NCI-H1105 treated with DMSO at 0.1 percent for 48 hours (cell line): ENCODE data around the gene NETO1.

Experiments
- DNase-seq: peaks from one replicate; lab custom pipeline; 2025; lab: John Stamatoyannopoulos, UW

Gene NETO1, protein sequence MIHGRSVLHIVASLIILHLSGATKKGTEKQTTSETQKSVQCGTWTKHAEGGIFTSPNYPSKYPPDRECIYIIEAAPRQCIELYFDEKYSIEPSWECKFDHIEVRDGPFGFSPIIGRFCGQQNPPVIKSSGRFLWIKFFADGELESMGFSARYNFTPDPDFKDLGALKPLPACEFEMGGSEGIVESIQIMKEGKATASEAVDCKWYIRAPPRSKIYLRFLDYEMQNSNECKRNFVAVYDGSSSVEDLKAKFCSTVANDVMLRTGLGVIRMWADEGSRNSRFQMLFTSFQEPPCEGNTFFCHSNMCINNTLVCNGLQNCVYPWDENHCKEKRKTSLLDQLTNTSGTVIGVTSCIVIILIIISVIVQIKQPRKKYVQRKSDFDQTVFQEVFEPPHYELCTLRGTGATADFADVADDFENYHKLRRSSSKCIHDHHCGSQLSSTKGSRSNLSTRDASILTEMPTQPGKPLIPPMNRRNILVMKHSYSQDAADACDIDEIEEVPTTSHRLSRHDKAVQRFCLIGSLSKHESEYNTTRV

DNA sequence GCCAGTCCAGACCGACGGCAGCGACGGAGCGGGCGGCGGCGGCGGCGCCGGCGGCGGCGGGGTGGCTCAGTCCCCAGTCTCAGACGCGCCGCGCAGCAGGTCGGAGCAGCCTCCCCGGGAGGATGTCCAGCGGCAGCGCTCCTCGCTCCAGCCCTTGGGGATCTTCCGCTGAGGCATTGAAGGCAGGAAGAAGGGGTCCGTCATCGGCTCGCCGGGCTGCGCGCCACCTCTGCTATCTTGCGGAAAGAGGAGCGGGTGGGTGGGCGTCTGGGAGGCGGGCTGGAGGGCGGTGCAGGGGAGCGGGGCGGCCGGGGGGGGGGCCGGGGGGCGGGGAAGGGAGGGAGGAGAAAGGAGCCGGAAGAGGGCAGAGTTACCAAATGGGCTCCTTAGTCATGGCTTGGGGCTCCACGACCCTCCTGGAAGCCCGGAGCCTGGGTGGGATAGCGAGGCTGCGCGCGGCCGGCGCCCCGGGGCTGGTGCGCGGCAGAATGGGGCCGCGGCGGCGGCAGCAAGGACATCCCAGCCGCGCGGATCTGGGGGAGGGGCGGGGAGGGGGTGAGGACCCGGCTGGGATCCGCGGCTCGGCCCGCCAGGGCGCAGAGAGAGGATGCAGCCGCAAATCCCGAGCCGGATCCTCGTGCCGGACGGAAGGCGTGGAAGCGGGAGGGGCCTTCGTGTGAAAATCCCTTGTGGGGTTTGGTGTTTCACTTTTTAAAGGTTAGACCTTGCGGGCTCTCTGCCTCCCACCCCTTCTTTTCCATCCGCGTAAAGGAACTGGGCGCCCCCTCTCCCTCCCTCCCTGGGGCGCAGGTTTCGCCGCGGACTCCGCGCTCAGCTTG is at the start of gene NETO1:
Gene NETO1, minus strand, starts transcription at position 242 of the 839 bp plus-strand sequence. CDS start 696 bp downstream, outside the sequence.
- peak; percentile 44 for DNase-seq

DNA sequence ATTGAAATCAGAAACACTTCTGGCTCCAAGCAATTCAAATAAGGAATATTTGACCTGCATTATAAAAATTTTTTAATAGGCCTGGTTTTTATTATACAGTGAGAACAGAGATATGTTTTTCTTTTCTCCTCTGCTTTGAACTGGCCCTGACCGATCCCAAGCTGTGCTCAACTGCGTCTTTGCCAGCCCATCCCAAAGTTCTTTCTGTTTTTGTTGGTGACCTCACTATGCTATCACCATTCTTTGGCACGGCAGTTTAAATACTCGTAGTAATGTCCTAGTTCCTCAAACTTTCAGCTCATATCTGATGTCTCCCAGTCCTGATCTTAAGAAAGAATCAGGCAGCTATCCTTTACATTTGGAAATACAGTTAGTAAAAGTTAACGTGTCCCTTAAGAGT is 42.3 kb upstream of the NETO1 start:
- DNase-seq, result no peak

DNA sequence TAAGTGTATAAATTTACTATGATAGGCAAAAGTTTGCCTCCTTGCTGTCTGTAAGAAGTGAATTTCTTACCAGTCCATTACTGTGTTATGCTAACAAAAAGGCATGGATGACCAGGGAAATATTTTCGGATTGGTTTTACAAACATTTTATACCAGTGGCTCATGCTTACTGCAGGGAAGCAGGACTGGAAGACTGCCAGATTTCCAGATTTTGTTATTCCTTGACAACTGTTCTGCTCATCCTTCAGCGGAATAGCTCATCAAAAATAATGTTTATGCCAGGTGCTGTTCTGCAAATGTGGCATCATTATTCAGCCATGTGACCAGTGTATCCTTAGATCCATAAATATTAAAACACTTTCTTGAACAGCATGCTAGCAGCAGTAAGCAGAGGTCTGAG is 40.4 kb upstream of the NETO1 start:
- no peak for DNase-seq

DNA sequence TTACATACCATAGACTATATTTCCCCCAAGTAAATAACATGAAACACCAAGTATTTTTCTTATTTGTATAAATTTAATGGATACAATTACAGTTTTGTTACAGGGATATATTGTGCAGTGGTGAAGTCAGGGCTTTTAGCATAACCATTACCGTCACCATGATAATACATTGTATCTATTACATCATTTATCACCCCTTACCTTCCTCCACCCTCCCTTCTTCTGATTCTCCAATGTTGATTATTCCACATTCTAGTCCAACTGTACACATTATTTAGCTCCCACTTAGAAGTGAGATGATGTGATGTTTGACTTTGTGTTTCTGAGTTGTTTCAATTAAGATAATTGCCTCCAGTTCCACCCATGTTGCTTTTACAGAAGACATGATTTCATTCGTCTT is 35.2 kb upstream of the NETO1 start:
- DNase-seq, result no peak

DNA sequence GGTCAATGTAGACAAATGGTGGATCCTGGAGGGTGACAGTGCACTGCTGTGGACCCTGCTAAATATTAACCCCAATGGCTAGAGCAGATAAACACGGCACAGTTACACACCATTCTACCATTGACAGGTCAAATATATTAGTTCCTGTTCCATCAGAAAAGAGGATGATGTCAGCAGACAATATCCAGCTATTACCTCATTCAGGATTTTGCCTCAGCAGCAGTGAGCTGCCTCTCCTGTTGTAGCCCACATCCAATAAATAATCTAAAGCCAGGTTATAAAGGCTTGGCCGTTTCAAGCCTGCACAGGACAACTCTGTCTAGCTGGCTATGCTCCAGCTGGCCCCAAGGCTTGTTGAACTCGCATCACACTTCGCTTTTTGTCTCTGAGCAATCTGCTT is 31.6 kb upstream of the NETO1 start:
- DNase-seq, result no peak

DNA sequence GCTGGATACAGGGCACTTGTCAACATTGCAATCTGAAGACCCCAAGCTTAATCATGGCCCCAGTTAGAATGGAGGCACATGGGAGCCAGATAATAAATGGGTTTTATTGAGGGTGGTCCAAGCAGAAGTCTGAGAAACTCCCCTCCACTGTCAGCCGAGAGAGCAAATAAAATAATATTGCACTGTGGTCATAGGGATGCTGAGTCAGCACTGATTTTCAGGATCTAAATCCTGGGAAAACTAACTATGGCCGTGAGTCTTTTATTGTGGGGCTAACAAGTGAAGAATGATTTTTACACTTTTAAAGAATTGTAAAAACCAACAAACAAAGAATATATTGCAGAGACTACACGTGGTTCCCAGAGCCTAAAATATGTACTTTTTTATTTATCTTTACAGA is 31.1 kb upstream of the NETO1 start:
- DNase-seq, result no peak

DNA sequence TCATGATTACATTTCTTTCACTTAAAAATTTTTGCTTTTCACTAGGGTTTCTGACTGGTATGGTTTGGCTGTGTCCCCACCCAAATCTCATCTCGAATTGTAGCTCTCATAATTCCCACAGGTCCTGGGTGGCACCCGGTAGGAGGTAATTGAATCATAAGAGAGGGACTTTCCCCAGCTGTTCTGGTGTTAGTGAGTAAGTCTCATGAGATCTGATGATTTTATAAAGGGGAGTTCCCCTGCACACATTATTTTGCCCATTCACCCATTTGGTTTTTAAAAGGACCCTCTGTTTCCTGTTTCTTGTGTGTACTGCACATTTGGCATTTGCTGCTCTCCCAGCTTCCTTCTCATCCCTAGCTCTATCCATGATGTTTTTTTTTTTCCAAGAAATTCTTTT is 27.8 kb upstream of the NETO1 start:
- DNase-seq, result no peak

DNA sequence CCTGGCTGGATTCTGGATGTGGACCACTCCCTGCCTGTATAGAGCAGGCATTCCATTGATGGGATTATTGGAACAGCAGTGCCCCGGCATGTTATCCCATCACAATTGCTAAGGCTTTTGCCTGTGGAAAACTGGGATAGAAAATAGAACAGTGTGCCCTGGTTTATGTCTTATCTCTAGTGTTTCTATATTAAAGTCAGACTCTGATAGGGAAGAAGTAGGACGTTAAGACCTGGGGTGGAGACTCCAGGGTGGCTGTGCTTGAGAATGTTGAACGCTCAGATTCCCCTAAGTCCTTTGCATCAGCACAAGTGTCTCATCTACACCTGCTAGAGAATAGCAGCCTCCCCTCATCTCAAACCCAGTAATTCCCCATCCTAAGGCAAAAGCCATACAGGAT is 10.8 kb upstream of the NETO1 start:
- no peak for DNase-seq

DNA sequence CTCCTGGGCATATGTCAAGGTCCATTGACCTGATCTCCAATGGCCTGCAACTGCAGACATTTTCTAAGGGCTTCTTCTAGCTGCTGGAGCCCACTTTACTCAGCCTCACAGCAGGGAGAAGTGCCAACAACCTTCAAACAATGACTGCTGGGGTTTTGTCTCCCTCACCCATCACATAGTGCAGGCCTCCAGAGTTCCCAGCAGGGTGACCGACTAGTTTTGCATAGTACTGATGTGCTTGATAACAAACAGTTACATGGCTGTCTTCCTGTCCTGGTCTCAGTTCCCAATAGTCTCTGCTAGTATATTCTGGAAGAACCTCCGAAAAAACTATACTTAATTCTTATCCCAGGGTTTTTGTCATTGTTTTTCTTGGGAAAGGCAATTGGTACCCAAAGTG is 10.4 kb upstream of the NETO1 start:
- no peak for DNase-seq

DNA sequence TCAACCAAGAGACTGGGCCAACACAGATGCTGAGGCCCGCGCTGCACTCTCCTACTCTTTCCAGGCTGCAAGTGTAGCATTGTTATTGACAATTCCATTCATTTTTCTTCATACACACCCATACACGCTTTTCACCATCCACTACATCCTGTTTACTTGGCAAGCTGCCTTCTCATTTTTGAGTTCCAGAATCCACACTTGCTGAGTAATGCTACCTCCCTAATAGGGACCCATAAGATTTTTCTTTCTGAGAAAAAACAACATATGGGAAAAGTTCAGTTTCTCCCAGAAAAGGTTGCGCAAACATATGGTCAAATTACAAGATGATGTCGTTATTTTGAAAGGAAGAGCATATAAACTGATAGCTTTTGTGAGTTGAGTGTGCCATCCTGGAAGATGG is 3.3 kb upstream of the NETO1 start:
- DNase-seq, result peak; percentile 8

DNA sequence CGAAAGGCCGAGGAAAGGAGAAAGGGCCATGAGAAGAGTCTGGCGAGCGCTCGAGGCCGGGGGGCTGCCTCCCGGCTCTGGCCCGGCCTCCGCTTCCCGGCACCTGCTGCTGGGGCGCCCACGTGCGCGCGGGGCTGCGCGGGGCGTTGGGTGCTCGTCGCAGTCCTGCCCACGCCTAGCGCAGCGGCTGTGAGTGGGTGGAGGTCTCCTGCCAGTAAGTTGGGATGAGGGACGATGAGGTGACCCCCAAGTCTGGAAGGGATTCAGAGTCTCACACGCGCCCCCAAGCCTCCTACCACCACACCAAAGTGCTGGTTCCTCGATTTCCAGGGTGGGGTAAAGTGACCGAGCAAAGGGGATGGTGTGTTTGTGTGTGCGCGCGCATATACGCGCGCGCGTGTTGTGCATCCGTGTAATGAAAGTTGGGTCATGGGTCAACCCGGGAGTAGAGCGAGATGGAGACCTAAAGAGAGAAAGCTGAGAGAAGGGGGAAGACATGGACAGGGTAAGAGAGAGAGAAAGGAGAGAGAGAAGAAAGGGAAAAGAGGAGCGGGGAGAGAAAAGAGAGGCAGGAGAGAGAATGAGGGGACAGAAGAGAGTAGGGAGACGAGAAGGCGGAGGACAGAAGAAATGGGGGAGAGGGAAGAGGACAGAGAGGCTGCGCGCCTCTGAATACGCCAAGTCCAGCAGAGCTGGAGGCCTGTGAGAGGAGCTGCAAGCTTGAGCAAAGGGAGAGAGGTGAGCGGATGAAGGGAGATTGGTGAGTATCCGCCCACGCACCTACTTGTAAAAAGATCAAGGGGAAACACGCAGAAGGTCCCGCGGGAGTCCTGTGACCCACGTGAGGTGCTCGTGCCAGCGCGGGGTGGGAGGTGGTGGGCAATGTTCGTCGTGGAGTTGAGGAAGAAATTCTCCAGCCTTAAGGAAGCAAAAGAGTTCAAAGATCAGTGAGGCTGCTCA is 1.7 kb upstream of the NETO1 start:
- DNase-seq, result no peak

DNA sequence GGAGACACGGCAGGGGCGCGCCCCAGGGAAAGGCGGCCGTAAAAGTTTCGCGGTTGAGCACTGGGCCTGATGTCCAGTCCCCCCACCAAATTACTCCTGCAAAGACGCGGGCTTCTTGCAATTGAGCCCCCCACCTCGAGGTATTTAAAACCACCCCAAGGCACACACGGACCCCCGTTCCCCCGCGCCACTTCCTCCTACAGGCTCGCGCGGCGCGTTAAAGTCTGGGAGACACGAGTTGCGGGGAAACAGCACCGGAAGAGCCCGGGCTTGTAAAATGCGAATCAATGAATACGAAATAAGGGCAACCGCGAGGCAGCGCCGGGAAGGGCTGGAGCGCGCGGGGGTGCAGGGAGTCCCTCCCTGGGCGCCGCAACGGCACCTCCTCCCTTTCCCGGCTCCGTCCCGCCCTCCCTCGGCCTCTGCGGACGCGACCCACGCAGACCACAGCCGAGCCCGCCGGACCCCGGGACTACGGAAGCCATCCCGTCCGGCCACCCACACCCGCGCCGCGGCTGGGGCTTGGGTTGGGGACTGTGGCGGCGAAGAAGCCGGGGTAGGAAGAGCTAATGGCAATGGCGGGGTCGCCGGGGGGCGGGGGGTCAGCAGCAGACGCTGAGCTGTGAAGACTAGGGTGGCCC is 918 bp upstream of the NETO1 start:
- no peak for DNase-seq

DNA sequence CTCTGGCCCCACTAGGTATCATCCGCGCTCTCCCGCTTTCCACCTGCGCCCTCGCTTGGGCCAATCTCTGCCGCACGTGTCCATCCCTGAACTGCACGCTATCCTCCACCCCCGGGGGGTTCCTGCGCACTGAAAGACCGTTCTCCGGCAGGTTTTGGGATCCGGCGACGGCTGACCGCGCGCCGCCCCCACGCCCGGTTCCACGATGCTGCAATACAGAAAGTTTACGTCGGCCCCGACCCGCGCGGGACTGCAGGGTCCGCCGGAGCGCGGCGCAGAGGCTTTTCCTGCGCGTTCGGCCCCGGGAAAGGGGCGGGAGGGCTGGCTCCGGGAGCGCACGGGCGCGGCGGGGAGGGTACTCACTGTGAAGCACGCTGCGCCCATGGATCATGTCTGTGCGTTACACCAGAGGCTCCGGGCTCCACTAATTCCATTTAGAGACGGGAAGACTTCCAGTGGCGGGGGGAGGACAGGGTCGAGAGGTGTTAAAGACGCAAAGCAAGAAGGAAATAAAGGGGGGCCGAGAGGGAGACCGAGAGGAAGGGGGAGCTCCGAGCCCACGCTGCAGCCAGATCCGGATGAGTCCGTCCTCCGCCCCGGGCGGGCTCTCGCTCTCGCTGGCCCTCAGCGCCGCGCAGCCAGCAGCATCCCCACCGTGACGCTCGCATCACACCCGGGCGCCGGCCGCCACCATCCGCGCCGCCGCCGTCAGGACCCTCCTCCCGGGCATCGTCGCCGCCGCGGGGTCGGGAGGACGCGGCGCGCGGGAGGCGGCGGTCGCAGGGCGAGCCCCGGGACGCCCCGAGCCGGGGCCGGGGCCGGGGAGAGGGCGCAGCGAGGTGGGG is 664 bp downstream of the NETO1 start:
- peak; percentile 59 for DNase-seq

DNA sequence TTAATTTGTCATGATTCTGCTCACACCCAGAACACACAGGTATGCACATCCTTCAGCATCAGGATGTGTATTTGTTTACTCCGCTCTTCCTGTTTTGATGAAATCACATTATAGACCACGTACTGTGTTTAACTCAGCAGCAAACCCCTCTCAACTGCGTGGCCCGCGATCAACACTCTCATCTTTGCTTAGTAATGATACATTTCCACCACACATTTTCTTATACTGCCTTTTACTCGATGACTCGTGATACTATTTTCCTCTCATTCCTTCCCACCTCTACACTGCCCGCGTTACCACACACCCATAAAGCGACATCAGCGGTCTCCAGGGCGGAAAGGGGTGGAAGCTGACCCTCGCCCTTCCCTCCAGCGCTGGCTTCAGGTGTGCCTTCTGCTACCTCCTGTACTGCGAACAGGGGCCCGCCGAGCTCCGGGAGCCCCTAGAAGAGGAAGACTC is 1.3 kb downstream of the NETO1 start:
- DNase-seq, result no peak

DNA sequence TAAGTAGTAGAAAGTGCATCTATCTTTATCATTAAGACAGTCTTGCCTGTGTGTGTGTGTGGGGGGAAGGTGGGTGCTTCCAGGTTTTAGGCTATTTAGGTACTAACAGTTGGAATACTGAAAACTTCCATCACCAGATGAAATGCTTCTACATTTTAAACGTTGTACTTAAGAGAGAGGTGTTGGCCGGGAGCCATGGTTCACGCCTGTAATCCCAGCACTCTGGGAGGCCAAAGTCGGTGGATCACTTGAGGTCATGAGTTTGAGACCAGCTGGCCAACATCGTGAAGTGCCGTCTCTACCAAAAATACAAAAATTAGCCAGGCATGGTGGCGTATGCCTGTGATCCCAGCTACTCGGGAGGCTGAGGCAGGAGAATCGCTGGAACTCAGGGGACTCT is 4.0 kb downstream of the NETO1 start:
- no peak for DNase-seq

DNA sequence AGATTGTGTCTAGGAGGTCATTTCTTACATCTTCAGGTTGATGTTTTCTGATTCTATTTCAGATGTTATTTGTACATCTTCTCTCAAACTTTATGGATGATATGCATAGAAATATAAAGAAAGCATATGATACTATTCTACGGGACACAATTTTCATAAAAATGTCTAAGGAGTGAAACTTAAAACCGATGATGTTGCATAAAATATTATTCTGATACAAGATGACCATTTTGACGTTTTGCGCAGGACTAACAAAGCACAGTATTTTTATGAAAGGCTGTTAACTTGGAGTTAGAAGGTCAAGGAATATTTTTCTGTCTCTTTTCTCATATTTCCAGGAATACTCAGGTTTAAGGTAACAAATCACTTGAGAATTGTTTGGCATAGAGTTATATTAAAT is 8.7 kb downstream of the NETO1 start:
- no peak for DNase-seq

DNA sequence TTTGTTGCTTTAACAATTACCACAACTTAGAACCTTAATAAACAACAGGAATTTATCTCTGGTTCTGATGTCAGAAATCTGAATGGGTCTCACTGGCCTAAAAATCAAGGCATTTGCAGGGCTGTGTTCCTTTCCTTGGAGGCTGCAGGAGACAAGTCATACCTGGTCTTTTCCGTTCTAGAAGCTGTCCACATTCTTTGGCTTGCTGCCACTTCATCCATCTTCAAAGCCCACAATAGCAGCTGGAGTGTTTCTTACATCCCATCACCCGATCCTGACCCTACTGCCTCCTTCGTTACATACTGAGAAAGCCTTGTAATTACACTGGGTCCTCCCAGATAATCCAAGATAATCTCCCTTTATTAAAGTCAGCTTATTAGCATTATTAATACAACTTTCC is 18.1 kb downstream of the NETO1 start:
- DNase-seq, result no peak

DNA sequence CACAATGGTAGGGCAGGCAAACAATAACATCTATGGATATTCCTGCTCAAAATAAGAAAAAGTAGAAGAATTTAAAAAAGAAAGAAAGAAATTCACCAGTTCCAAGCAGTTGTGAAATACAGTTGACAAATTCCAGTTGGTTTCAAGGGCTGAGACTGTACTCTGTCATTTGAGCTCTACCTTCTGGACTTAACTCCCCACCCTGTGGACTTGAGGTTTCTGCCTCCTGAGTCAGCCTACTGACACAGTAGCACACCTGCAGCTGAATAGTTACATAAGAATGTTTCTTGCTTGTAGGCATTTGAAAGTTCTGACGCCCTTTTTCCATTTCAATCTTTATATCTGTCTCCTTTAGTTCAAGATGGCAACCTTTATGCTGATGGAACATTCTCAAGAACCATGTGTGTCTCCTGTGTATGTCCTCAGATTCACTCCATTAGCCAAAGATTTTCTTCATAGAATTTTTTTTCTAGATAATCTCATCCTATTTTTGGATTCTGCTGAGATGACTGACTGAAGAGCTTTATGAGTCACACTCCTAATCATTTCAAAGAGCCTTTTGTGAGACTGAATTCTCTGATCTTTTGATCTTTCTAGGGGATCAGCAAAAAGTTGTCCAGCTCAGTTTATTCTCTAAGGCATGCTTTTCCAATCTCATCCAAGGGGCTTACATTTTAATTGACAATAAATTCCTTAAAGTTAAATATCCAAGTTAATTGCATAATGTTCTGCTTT is 19.1 kb downstream of the NETO1 start:
- no peak for DNase-seq

DNA sequence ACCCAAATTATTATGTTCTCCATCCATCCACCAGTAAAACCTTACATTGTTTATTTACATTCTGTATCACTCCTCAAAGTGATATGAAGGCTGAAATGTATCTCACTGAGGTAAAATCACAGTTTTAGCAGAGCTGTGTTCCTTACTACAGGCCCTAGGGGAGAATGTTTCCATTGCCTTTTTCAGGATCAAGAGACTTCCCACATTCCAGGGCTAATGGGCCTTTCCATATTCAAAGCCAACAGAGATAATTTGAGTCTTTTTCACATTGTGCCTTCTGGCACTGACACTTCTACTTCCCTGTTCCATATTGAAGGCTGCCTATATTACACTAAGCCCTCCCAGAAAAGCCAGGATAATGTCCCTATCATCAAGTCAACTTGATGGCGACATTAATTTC is 20.0 kb downstream of the NETO1 start:
- no peak for DNase-seq
